ENCODE results near the gene DAP. TPM values are rescaled to one million over a fixed set of nuclear protein-coding genes. Genes with fewer than 3 reads are reported as not detected.

Gene DAP
- total and polyA plus RNA-seq, 2 experiments from 2014 or later: 35.7 to 37.6 TPM

- Mint-ChIP-seq H3K27me3 (ENCODE audit: insufficient read depth, low read depth, poor library complexity) (peaks cover 1% of the 10 kb centered on the region), H3K27ac (no peak overlapping the region), H3K9me3 (peaks cover 13% of the 10 kb centered on the region), H3K4me1 (no peaks in the 10 kb centered on the region), H3K4me3 (no peak overlapping the region), H3K36me3 (ENCODE audit: low read depth) (peaks cover 48% of the 10 kb centered on the region)
- Histone ChIP-seq H3K27ac (ENCODE audit: low read depth) (no peak overlapping the region), H3K36me3 (ENCODE audit: insufficient read depth) (peaks cover 13% of the 10 kb centered on the region), H4K20me1 (replicated peaks; ENCODE audit: insufficient read depth) (peaks cover 4% of the 10 kb centered on the region; the same call in 1 of the 2 replicates), H3K79me2 (replicated peaks; ENCODE audit: insufficient read depth) (no peaks in the 10 kb centered on the region), H2AFZ (no peak overlapping the region), H3K4me1 (ENCODE audit: insufficient read depth) (no peaks in the 10 kb centered on the region), H3K9me2 (ENCODE audit: insufficient read depth) (no peaks in the 10 kb centered on the region), H3K4me3 (no peak overlapping the region), H3K4me2 (no peak overlapping the region), H3K27me3 (ENCODE audit: insufficient read depth) (no peaks in the 10 kb centered on the region), H3F3A (replicated peaks; ENCODE audit: low read depth) (no peaks in the 10 kb centered on the region)
- ATAC-seq: no peak
- TF ChIP-seq REST (IDR thresholded peaks at IDR 0.05; ENCODE audit: unreplicated experiment) (no peak), ZNF462 (CRISPR knock-in tag; IDR thresholded peaks at IDR 0.05) (no peak), EZH2phosphoT487 (IDR thresholded peaks at IDR 0.05; ENCODE audit: unreplicated experiment) (no peak), CREB1 (CRISPR knock-in tag; IDR thresholded peaks at IDR 0.05; ENCODE audit: low read depth) (no peak), EZH2 (IDR thresholded peaks at IDR 0.05; ENCODE audit: low read depth, unreplicated experiment) (no peak), JUNB (IDR thresholded peaks at IDR 0.05; ENCODE audit: unreplicated experiment) (no peak), NANOG (IDR thresholded peaks at IDR 0.05; ENCODE audit: borderline replicate concordance) (no peak), ETS1 (IDR thresholded peaks at IDR 0.05) (no peak), STAT1 (IDR thresholded peaks at IDR 0.05; ENCODE audit: unreplicated experiment) (no peak), POLR2AphosphoS5 (IDR thresholded peaks at IDR 0.05; ENCODE audit: low read depth) (no peak), ZNF114 (CRISPR knock-in tag; IDR thresholded peaks at IDR 0.05) (no peak), ZNF331 (CRISPR knock-in tag; IDR thresholded peaks at IDR 0.05; ENCODE audit: low read depth) (no peak), CTCF (conservative IDR thresholded peaks at IDR 0.05; ENCODE audit: low read depth in 2 of 2) (no peak)
- DNase-seq (ENCODE audit: low spot score): no peak
Observed at GRCh38 chr5:10744681-10745080, 16.4 kb downstream of the DAP start.
